K562 (cell line): Measurements from ENCODE around the gene RINL. TPM values are rescaled to one million over a fixed set of nuclear protein-coding genes. Genes with fewer than 3 reads are reported as not detected.

ENCODE experiments used
- CREB1 ChIP-seq, 2 experiments: sonication (generic) in 1 of 2; formaldehyde crosslinking in 1 of 2; IDR thresholded peaks; 2 replicates each; pipeline versions ENCODE4 v1.6.1 to v1.8.0; 2012 to 2022; ENCODE audit warnings: inconsistent platforms in 1 of 2, mild to moderate bottlenecking in 1 of 2, missing genetic modification reagents in 1 of 2, moderate library complexity in 1 of 2
- E2F8 ChIP-seq: fragments of 450-650 bp; IDR thresholded peaks from 2 replicates; pipeline ENCODE4 v1.7.1; 2018; ENCODE audit warnings: mild to moderate bottlenecking, low read depth; ENCODE audit not compliant: partially characterized antibody
- PRDM10 ChIP-seq: fragments of 450-650 bp; IDR thresholded peaks from 2 replicates; pipeline ENCODE4 v1.6.1; 2018; ENCODE audit not compliant: partially characterized antibody
- ZNF316 ChIP-seq: fragments of 450-650 bp; IDR thresholded peaks from 2 replicates; pipeline ENCODE4 v1.6.1; 2016
- polyA plus RNA-seq, 8 experiments: library from polyadenylated mRNA; depleted of rRNA in 4 of 8; stranded (reverse) in 5 of 8; unstranded in 3 of 8; fragments of >200 nt; fragmentation: Nextera tagmentation in 2 of 8; fragmentation: Illumina TruSeq in 1 of 8; extraction: Ambion mirVana in 2 of 8; extraction: Trizol in 1 of 8; gene quantifications; 2 replicates each; pipeline versions ENCODE4 v1.2.1 to v1.2.3, GENCODE V29; 2011 to 2014; ENCODE audit warnings: inconsistent platforms in 1 of 8, missing spikeins in 1 of 8
- total RNA-seq, 7 experiments: library from RNA; depleted of rRNA in 6 of 7; stranded (reverse); fragments of >200 nt in 6 of 7; fragmentation: Illumina TruSeq in 2 of 7; extraction: Trizol in 2 of 7; gene quantifications; 2 replicates each; pipeline versions ENCODE4 v1.2.1 to v1.2.3, GENCODE V29; 2011 to 2021; ENCODE audit warnings: low replicate concordance in 1 of 7
- TF ChIP-seq, protein P1 (sequence below): fragments of 250-450 bp; sonication (Bioruptor Pico); IDR thresholded peaks from 2 replicates; pipeline ENCODE4 v1.8.0; 2022; ENCODE audit warnings: inconsistent platforms
- TF ChIP-seq, protein P2 (sequence below), 3 experiments: fragments of 200-800 bp in 1 of 3; fragments of 250-450 bp in 1 of 3; fragments of 450-650 bp in 1 of 3; sonication (Bioruptor Pico) in 1 of 3; sonication (Bioruptor generic) in 1 of 3; formaldehyde crosslinking in 1 of 3; IDR thresholded peaks; 2 replicates each; pipeline versions ENCODE4 v1.6.1 to v1.8.0; 2016 to 2022; ENCODE audit warnings: mild to moderate bottlenecking in 2 of 3, missing genetic modification characterization in 2 of 3, missing compliant biosample characterization in 1 of 3, moderate library complexity in 1 of 3

Gene RINL
- total and polyA plus RNA-seq, 9 of the 15 experiments (the other 6 are each of a cell fraction or from before 2014, with no cell fraction given): 0.82 to 10.9 (median 4.9) TPM

DNA sequence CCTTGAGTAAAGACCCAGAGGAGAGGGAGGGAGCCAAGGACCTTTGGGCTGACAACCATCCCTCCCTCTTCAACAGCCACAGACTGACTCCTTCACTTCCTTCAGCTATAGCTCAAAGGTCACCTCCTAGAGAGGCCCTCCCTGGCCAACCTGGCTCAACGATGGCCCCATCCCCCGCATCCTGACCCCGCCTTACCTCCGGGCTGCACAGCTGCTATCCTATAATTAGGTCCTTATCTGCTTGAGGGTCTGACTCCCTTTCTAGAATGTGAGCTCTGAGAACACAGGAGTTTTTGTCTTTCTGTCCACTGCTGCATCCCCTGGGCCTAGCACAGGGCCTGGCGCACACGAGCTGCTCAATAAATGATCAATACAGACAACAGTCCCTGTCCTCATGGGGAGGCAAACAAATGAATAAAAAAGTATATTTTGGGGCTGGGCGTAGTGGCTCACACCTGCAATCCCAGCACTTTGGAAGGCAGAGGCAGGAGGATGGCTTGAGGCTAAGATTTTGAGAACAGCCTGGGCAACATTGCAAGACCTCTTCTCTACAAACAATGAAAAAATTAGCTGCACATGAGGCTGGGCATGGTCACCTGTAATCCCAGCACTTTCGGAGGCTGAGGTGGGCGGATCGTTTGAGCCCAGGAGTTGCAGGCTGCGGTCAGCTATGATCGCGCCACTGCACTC, 58.7 kb downstream of the RINL start (continued):
- TF ChIP-seq, protein P1, sequence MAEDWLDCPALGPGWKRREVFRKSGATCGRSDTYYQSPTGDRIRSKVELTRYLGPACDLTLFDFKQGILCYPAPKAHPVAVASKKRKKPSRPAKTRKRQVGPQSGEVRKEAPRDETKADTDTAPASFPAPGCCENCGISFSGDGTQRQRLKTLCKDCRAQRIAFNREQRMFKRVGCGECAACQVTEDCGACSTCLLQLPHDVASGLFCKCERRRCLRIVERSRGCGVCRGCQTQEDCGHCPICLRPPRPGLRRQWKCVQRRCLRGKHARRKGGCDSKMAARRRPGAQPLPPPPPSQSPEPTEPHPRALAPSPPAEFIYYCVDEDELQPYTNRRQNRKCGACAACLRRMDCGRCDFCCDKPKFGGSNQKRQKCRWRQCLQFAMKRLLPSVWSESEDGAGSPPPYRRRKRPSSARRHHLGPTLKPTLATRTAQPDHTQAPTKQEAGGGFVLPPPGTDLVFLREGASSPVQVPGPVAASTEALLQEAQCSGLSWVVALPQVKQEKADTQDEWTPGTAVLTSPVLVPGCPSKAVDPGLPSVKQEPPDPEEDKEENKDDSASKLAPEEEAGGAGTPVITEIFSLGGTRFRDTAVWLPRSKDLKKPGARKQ: no peak
- TF ChIP-seq, protein P2, sequence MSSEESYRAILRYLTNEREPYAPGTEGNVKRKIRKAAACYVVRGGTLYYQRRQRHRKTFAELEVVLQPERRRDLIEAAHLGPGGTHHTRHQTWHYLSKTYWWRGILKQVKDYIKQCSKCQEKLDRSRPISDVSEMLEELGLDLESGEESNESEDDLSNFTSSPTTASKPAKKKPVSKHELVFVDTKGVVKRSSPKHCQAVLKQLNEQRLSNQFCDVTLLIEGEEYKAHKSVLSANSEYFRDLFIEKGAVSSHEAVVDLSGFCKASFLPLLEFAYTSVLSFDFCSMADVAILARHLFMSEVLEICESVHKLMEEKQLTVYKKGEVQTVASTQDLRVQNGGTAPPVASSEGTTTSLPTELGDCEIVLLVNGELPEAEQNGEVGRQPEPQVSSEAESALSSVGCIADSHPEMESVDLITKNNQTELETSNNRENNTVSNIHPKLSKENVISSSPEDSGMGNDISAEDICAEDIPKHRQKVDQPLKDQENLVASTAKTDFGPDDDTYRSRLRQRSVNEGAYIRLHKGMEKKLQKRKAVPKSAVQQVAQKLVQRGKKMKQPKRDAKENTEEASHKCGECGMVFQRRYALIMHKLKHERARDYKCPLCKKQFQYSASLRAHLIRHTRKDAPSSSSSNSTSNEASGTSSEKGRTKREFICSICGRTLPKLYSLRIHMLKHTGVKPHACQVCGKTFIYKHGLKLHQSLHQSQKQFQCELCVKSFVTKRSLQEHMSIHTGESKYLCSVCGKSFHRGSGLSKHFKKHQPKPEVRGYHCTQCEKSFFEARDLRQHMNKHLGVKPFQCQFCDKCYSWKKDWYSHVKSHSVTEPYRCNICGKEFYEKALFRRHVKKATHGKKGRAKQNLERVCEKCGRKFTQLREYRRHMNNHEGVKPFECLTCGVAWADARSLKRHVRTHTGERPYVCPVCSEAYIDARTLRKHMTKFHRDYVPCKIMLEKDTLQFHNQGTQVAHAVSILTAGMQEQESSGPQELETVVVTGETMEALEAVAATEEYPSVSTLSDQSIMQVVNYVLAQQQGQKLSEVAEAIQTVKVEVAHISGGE (CRISPR knock-in tag; IDR thresholded peaks at IDR 0.05): no peak
- TF ChIP-seq PRDM10: no peak
- TF ChIP-seq ZNF316: no peak
- no peak for TF ChIP-seq CREB1 (IDR thresholded peaks at IDR 0.05)
- no peak for TF ChIP-seq CREB1 (CRISPR knock-in tag; IDR thresholded peaks at IDR 0.05)
- no peak for TF ChIP-seq E2F8
